Lower lobe of right lung (tissue), 2 donors: ENCODE results near the gene OSGEP. TPM values are rescaled to one million over a fixed set of nuclear protein-coding genes. Genes with fewer than 3 reads are reported as not detected.

Experiments
- ATAC-seq, 2 donors: fragments of 200-7000 bp; cut with Tn5 transposase; one replicate each; pipeline ENCODE4 v1.9.1; 2020 to 2022; ENCODE audit warnings: mild to moderate bottlenecking in 2 of 2, moderate library complexity in 2 of 2
- DNase-seq: peaks from one replicate; pipeline ENCODE4 v3.0.0-alpha.2; 2020
- H3K27ac ChIP-seq: fragments of 200-600 bp; one replicate; pipeline ENCODE4 v1.8.0; 2022
- H3K27me3 ChIP-seq: fragments of 200-600 bp; one replicate; pipeline ENCODE4 v1.8.0; 2022; ENCODE audit warnings: low read depth
- H3K36me3 ChIP-seq: fragments of 200-600 bp; one replicate; pipeline ENCODE4 v1.8.0; 2022; ENCODE audit warnings: mild to moderate bottlenecking
- H3K4me1 ChIP-seq: fragments of 200-600 bp; one replicate; pipeline ENCODE4 v1.8.0; 2022
- H3K4me3 ChIP-seq: fragments of 200-600 bp; one replicate; pipeline ENCODE4 v1.8.0; 2022; ENCODE audit warnings: mild to moderate bottlenecking
- H3K9me3 ChIP-seq: fragments of 200-600 bp; one replicate; pipeline ENCODE4 v1.8.0; 2022
- CTCF ChIP-seq: fragments of 200-600 bp; IDR thresholded peaks from one replicate; pipeline ENCODE4 v1.8.0; 2022; ENCODE audit warnings: antibody characterized with exemption, mild to moderate bottlenecking
- intact Hi-C: fragments of 100-400 bp; cut with DNase I; formaldehyde crosslinking; loops from one replicate; pipeline ENCODE4 v1.11.0; 2022
- total RNA-seq: library from RNA; stranded (reverse); fragmentation: NEBNext Ultra II Directional; extraction: Animal tissue kit (Norgen Biotek cat#: 25700); gene quantifications from one replicate; pipeline ENCODE4 v1.2.1, GENCODE V29; 2021
- donor health status: DM: no; HTN: yes; CAD: no; lungs with severe emphysema.

The OSGEP gene
- total RNA-seq, 1 donor from 2014 or later = 32.6 TPM

DNA sequence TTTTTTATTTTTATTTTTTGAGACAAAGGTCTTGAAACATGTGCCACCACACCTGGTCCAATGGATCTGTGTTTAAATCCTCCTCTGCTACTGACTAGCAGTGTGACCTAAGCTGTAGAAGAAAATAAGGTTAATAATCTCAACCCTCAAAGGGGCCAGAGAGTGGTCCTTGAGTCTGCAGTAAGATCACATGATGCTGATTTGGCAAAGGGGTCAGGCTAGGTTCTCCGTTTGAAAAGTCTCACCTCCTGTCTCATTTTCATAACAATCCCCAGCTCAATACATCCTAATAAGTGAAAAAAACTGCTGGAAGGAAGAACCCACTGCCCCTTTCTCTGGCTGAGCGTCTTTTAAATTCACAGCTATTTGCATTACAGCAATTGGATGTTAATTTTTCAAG, 33.3 kb downstream of the OSGEP start:
- ATAC-seq (no peak), DNase-seq (no peak)
- intact Hi-C loops = no loop called here
- no peak for TF ChIP-seq CTCF
- H3K4me3 ChIP-seq = no peak overlapping the region
- no peaks in the 10 kb centered on the region for H3K4me1 ChIP-seq
- no peak overlapping the region for H3K27ac ChIP-seq
- no peaks in the 10 kb centered on the region for H3K36me3 ChIP-seq
- no peaks in the 10 kb centered on the region for H3K27me3 ChIP-seq
- no peaks in the 10 kb centered on the region for H3K9me3 ChIP-seq

- no peaks in the 10 kb centered on the region for H3K27me3 ChIP-seq
- no peak for TF ChIP-seq CTCF
- no peaks in the 10 kb centered on the region for H3K9me3 ChIP-seq
- no peak overlapping the region for H3K27ac ChIP-seq
- no peak overlapping the region for H3K4me3 ChIP-seq
- H3K4me1 ChIP-seq = peaks cover 10% of the 10 kb centered on the region
- H3K36me3 ChIP-seq = no peaks in the 10 kb centered on the region
- no peak for ATAC-seq
- intact Hi-C loops = no loop called here
- DNase-seq = no peak
Observed at GRCh38 chr14:20419419-20419818, 35.2 kb downstream of the OSGEP start.

DNA sequence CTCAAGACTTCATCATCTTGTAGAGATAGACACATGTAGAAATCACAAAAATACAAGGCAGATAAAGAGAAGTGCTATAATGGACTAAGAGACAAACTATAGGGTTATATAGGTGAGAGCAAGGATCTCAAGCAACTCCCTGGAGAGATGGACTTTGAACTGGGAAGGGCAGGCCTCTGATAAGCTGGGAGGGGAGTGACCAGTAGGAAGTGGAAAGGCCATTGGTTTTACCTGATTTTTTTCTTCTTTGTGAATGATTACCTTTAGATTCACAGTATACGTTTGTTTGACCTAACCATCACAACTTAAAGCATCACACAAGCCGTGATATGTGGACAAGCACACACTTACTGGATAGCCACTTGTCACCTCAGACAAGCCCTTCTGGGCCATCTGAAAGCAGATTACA, 36.1 kb downstream of the OSGEP start:
- H3K9me3 ChIP-seq = no peaks in the 10 kb centered on the region
- H3K36me3 ChIP-seq = no peaks in the 10 kb centered on the region
- intact Hi-C loops = no loop called here
- DNase-seq (no peak), ATAC-seq (no peak)
- no peak overlapping the region for H3K27ac ChIP-seq
- H3K27me3 ChIP-seq = no peaks in the 10 kb centered on the region
- TF ChIP-seq CTCF = no peak
- no peak overlapping the region for H3K4me3 ChIP-seq
- H3K4me1 ChIP-seq = peaks cover 18% of the 10 kb centered on the region

GRCh38 chr14:20417250-20418186, 37.1 kb downstream of the OSGEP start:
- Histone ChIP-seq H3K9me3 (no peaks in the 10 kb centered on the region), H3K4me3 (no peak overlapping the region), H3K36me3 (no peaks in the 10 kb centered on the region), H3K4me1 (peaks cover 18% of the 10 kb centered on the region), H3K27me3 (no peaks in the 10 kb centered on the region), H3K27ac (no peak overlapping the region)
- intact Hi-C loops = no loop called here
- ATAC-seq = no peak
- no peak for TF ChIP-seq CTCF
- DNase-seq = no peak

DNA sequence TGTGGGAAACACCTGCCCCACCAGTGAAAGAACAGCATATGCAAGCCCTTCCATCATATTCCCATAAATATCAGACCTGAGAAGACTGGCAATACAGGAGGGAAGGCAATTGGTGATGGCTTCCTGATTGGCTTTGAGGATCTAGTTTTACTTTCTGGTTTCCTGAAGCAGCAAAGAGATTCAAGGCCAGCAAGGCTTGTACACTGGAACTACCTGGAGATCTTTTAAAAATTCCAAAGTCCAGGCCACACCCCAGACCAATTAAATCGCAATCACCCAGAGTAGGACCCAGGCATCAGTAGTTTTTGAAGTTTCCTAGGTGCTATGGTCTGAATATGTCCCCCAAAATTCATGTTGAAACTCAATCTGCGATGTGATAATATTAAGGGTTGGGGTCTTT, 38.4 kb downstream of the OSGEP start:
- TF ChIP-seq CTCF = no peak
- Histone ChIP-seq H3K4me3 (no peak overlapping the region), H3K36me3 (no peaks in the 10 kb centered on the region), H3K27me3 (no peaks in the 10 kb centered on the region), H3K27ac (peak overlapping the region; percentile 7), H3K9me3 (no peaks in the 10 kb centered on the region), H3K4me1 (peaks cover 30% of the 10 kb centered on the region)
- intact Hi-C loops = no loop called here
- no peak for ATAC-seq
- DNase-seq = no peak
